Measurements from ENCODE around the gene ADGRL3. TPM values are rescaled to one million over a fixed set of nuclear protein-coding genes. Genes with fewer than 3 reads are reported as not detected.
"Not testable (repeated sequence)": the region's sequence is repeated elsewhere in the genome, so short reads cannot be mapped to it uniquely, and the experiment has no call there.

The ADGRL3 gene
- total RNA-seq, 4 donors from 2014 or later, result 4.6 to 7.1 (median 6.3) TPM

GRCh38 chr4:61342061-61342460 lies 141.9 kb downstream of the ADGRL3 start:
- 56% methylated on average over 3 of the region's 3 CpGs for WGBS
- no peaks in the 10 kb centered on the region for H3K36me3 ChIP-seq
- no peak overlapping the region for H3K4me3 ChIP-seq
- no peaks in the 10 kb centered on the region for H3K4me1 ChIP-seq
- no peaks in the 10 kb centered on the region for H3K9me3 ChIP-seq
- no peaks in the 10 kb centered on the region for H3K27me3 ChIP-seq
- TF ChIP-seq CTCF (IDR thresholded peaks at IDR 0.05) (no peak), EP300 (IDR thresholded peaks at IDR 0.05) (no peak), POLR2AphosphoS5 (IDR thresholded peaks at IDR 0.05) (no peak), POLR2A (IDR thresholded peaks at IDR 0.05; ENCODE audit: low read depth) (no peak)
- no peak for DNase-seq (ENCODE audit: extremely low spot score)
- H3K27ac ChIP-seq (replicated peaks in 1 of 4), result no peak overlapping the region
- intact Hi-C loops (cut with DNase I), result no loop called here

- intact Hi-C loops (cut with DNase I), result no loop called here
- peaks cover 0 to 15% (median 0%) of the 10 kb centered on the region in 4 donors for H3K9me3 ChIP-seq
- H3K27ac ChIP-seq (replicated peaks in 1 of 4), result no peak overlapping the region
- DNase-seq (ENCODE audit: extremely low spot score), result no peak
- no peak for TF ChIP-seq CTCF (IDR thresholded peaks at IDR 0.05)
- TF ChIP-seq EP300 (IDR thresholded peaks at IDR 0.05), result no peak
- no peak for TF ChIP-seq POLR2AphosphoS5 (IDR thresholded peaks at IDR 0.05)
- TF ChIP-seq POLR2A (IDR thresholded peaks at IDR 0.05; ENCODE audit: low read depth), result no peak
- no peaks in the 10 kb centered on the region for H3K36me3 ChIP-seq
- no peaks in the 10 kb centered on the region for H3K4me1 ChIP-seq
- H3K27me3 ChIP-seq, result no peaks in the 10 kb centered on the region
- no peak overlapping the region for H3K4me3 ChIP-seq
These were observed 150.8 kb downstream of the ADGRL3 start for GRCh38 chr4:61350932-61351331.

- H3K4me3 ChIP-seq, result no peak overlapping the region
- TF ChIP-seq EP300 (IDR thresholded peaks at IDR 0.05) (no peak), POLR2AphosphoS5 (IDR thresholded peaks at IDR 0.05) (no peak), POLR2A (IDR thresholded peaks at IDR 0.05; ENCODE audit: low read depth) (no peak), CTCF (IDR thresholded peaks at IDR 0.05) (no peak)
- H3K27me3 ChIP-seq, result no peaks in the 10 kb centered on the region
- peaks cover 0 to 6% (median 0%) of the 10 kb centered on the region in 4 donors for H3K9me3 ChIP-seq
- intact Hi-C loops (cut with DNase I), result no loop called here
- H3K36me3 ChIP-seq, result no peaks in the 10 kb centered on the region
- WGBS, result 18% methylated on average over 1 of the region's 1 CpG
- no peaks in the 10 kb centered on the region for H3K4me1 ChIP-seq
- DNase-seq (ENCODE audit: extremely low spot score), result no peak
- no peak overlapping the region for H3K27ac ChIP-seq (replicated peaks in 1 of 4)
These were observed 156.6 kb downstream of the ADGRL3 start for GRCh38 chr4:61356696-61357095.

- H3K4me3 ChIP-seq, result no peak overlapping the region
- no peaks in the 10 kb centered on the region for H3K27me3 ChIP-seq
- H3K4me1 ChIP-seq, result no peaks in the 10 kb centered on the region
- WGBS, result 82% methylated on average over 3 of the region's 3 CpGs
- no peaks in the 10 kb centered on the region for H3K36me3 ChIP-seq
- H3K9me3 ChIP-seq, result no peaks in the 10 kb centered on the region
- intact Hi-C loops (cut with DNase I), result no loop called here
- TF ChIP-seq CTCF (IDR thresholded peaks at IDR 0.05), result no peak
- TF ChIP-seq EP300 (IDR thresholded peaks at IDR 0.05), result no peak
- no peak for TF ChIP-seq POLR2A (IDR thresholded peaks at IDR 0.05; ENCODE audit: low read depth)
- no peak for TF ChIP-seq POLR2AphosphoS5 (IDR thresholded peaks at IDR 0.05)
- DNase-seq (ENCODE audit: extremely low spot score), result no peak
- no peak overlapping the region for H3K27ac ChIP-seq (replicated peaks in 1 of 4)
These were observed 159.2 kb downstream of the ADGRL3 start for GRCh38 chr4:61359301-61359700.

GRCh38 chr4:61372817-61373216 lies 172.7 kb downstream of the ADGRL3 start:
- H3K4me1 ChIP-seq; H3K4me3 ChIP-seq; H3K36me3 ChIP-seq; intact Hi-C loops (cut with DNase I); H3K27me3 ChIP-seq; H3K27ac ChIP-seq (replicated peaks in 1 of 4); DNase-seq (ENCODE audit: extremely low spot score); H3K9me3 ChIP-seq: not testable (repeated sequence)
- WGBS, result 97% methylated on average over 23 of the region's 26 CpGs

Data from esophagus muscularis mucosa (tissue), 4 donors.